Suprapubic skin (tissue), 4 donors: ENCODE data around the gene RASSF10. TPM values are rescaled to one million over a fixed set of nuclear protein-coding genes. Genes with fewer than 3 reads are reported as not detected.

ENCODE experiments used
- DNase-seq, 2 donors: peaks; one replicate each; pipeline ENCODE4 v3.0.0-alpha.2; 2019; ENCODE audit warnings: low spot score in 2 of 2
- H3K27ac ChIP-seq: fragments of 200-600 bp; sonication (generic); one replicate; pipeline ENCODE4 v1.5.1; 2019
- H3K27me3 ChIP-seq: fragments of 200-600 bp; sonication (generic); one replicate; pipeline ENCODE4 v1.5.1; 2019
- H3K36me3 ChIP-seq: fragments of 200-600 bp; sonication (generic); one replicate; pipeline ENCODE4 v1.5.1; 2019
- H3K4me1 ChIP-seq: fragments of 200-600 bp; sonication (generic); one replicate; pipeline ENCODE4 v1.5.1; 2019
- H3K4me3 ChIP-seq: fragments of 200-600 bp; sonication (generic); one replicate; pipeline ENCODE4 v1.5.1; 2019; ENCODE audit warnings: mild to moderate bottlenecking
- H3K9me3 ChIP-seq: fragments of 200-600 bp; sonication (generic); one replicate; pipeline ENCODE4 v1.5.1; 2019
- EP300 ChIP-seq: sonication (generic); formaldehyde crosslinking; IDR thresholded peaks from one replicate; pipeline ENCODE4 v1.6.1; 2017; ENCODE audit warnings: antibody characterized with exemption
- POLR2A ChIP-seq, 2 donors: fragments of 450-650 bp; IDR thresholded peaks; one replicate each; pipeline ENCODE4 v1.6.1; 2017; ENCODE audit warnings: antibody characterized with exemption in 2 of 2, mild to moderate bottlenecking in 2 of 2, moderate library complexity in 2 of 2
- POLR2AphosphoS5 ChIP-seq, 3 donors: sonication (generic); formaldehyde crosslinking; IDR thresholded peaks; one replicate each; pipeline ENCODE4 v1.6.1; 2017; ENCODE audit warnings: antibody characterized with exemption in 3 of 3
- WGBS: methylation state at CpG from one replicate; pipeline ENCODE4 v1.1.5; 2018; 5-methylcytosine and 5-hydroxymethylcytosine counted together
- total RNA-seq, 4 donors: library from RNA; depleted of rRNA; stranded (reverse); fragments of >200 nt; gene quantifications; one replicate each; pipeline ENCODE4 v1.1.0, GENCODE V29; 2016
- TF ChIP-seq, protein P1 (sequence below), 2 donors: fragments of 200-600 bp in 1 of 2; fragments of 450-650 bp in 1 of 2; sonication (generic) in 1 of 2; IDR thresholded peaks; one replicate each; pipeline ENCODE4 v1.5.1; 2016 to 2019; ENCODE audit warnings: antibody characterized with exemption in 2 of 2, mild to moderate bottlenecking in 1 of 2, moderate library complexity in 1 of 2

Gene RASSF10
- total RNA-seq, 4 donors from 2014 or later, result 7.1 to 22.0 (median 8.4) TPM

DNA sequence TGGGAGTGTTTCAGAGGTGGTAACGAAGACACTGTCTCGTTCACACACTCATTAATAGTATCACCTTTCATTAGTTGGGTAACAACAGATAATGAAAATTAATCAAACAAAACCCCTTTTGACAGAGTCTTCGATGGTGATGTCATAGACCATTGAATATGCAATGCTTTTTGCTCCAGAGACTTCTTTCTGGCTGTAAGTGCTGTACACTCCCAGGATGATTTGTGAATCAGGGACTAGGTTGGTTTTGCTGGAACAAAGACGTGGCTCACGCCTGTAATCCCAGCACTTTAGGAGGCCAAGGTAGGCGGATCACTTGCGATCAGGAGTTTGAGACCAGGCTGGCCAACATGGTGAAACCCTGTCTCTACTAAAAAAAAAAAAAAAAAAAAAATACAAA lies 9.5 kb upstream of the RASSF10 start:
- no peaks in the 10 kb centered on the region for H3K9me3 ChIP-seq
- H3K4me3 ChIP-seq, result no peak overlapping the region
- WGBS, result 82% methylated on average over 7 of the region's 7 CpGs
- no peaks in the 10 kb centered on the region for H3K36me3 ChIP-seq
- H3K27me3 ChIP-seq, result no peaks in the 10 kb centered on the region
- H3K4me1 ChIP-seq, result no peaks in the 10 kb centered on the region
- H3K27ac ChIP-seq, result no peak overlapping the region
- no peak for DNase-seq
- TF ChIP-seq POLR2AphosphoS5 (IDR thresholded peaks at IDR 0.05) (no peak), POLR2A (IDR thresholded peaks at IDR 0.05) (no peak), EP300 (no peak)
- TF ChIP-seq, protein P1, sequence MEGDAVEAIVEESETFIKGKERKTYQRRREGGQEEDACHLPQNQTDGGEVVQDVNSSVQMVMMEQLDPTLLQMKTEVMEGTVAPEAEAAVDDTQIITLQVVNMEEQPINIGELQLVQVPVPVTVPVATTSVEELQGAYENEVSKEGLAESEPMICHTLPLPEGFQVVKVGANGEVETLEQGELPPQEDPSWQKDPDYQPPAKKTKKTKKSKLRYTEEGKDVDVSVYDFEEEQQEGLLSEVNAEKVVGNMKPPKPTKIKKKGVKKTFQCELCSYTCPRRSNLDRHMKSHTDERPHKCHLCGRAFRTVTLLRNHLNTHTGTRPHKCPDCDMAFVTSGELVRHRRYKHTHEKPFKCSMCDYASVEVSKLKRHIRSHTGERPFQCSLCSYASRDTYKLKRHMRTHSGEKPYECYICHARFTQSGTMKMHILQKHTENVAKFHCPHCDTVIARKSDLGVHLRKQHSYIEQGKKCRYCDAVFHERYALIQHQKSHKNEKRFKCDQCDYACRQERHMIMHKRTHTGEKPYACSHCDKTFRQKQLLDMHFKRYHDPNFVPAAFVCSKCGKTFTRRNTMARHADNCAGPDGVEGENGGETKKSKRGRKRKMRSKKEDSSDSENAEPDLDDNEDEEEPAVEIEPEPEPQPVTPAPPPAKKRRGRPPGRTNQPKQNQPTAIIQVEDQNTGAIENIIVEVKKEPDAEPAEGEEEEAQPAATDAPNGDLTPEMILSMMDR (IDR thresholded peaks at IDR 0.05), result no peak

DNA sequence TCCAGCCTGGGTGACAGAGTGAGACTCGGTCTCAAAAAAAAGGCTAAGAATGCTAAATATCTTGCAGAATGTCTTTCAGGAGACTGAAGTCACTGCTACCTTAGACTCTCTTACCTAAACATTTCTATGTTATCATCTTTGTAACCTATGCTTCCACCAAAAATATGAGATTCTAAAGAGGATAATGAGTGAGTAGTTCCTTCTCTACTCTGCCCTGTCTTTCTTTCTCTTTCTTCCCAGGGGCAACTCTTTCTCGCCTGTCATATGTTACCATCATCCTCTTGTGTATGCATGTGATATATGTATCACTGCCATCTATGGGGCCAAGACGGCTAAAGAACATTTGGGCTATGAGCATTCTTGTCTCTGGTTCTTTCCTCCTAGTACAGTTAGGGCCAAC lies 9.0 kb upstream of the RASSF10 start:
- TF ChIP-seq EP300, result no peak
- TF ChIP-seq POLR2AphosphoS5 (IDR thresholded peaks at IDR 0.05), result no peak
- TF ChIP-seq, protein P1 (IDR thresholded peaks at IDR 0.05), result no peak
- no peak for TF ChIP-seq POLR2A (IDR thresholded peaks at IDR 0.05)
- no peak for DNase-seq
- Histone ChIP-seq H3K36me3 (no peaks in the 10 kb centered on the region), H3K4me3 (no peak overlapping the region), H3K9me3 (no peaks in the 10 kb centered on the region), H3K4me1 (no peaks in the 10 kb centered on the region), H3K27ac (no peak overlapping the region), H3K27me3 (no peaks in the 10 kb centered on the region)
- 93% methylated on average over 3 of the region's 3 CpGs for WGBS

DNA sequence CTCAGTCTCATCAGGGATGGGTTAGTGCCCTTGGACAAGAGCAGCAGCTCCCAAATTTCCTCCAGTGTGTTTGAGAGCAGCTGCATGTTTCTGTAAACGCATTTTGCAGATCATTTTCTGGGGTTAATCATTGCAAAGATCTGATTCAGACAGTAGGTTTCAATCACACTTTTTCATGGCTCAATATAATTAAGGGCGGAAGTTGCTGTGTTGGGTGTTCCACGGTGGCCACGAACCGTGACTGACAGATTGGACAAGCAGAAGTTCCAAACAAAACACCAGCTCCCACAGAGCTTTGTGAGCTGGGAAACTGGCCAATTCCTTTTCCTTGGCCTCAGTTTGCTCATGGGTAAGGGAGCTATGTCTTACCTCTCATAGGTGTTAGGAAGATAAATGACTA lies 8.4 kb upstream of the RASSF10 start:
- no peaks in the 10 kb centered on the region for H3K4me1 ChIP-seq
- no peaks in the 10 kb centered on the region for H3K9me3 ChIP-seq
- H3K36me3 ChIP-seq, result no peaks in the 10 kb centered on the region
- H3K4me3 ChIP-seq, result no peak overlapping the region
- WGBS, result 59% methylated on average over 5 of the region's 5 CpGs
- H3K27ac ChIP-seq, result no peak overlapping the region
- TF ChIP-seq POLR2A (IDR thresholded peaks at IDR 0.05) (no peak), EP300 (no peak), POLR2AphosphoS5 (IDR thresholded peaks at IDR 0.05) (no peak)
- TF ChIP-seq, protein P1 (IDR thresholded peaks at IDR 0.05), result no peak
- DNase-seq, result no peak
- peaks cover 3% of the 10 kb centered on the region for H3K27me3 ChIP-seq

DNA sequence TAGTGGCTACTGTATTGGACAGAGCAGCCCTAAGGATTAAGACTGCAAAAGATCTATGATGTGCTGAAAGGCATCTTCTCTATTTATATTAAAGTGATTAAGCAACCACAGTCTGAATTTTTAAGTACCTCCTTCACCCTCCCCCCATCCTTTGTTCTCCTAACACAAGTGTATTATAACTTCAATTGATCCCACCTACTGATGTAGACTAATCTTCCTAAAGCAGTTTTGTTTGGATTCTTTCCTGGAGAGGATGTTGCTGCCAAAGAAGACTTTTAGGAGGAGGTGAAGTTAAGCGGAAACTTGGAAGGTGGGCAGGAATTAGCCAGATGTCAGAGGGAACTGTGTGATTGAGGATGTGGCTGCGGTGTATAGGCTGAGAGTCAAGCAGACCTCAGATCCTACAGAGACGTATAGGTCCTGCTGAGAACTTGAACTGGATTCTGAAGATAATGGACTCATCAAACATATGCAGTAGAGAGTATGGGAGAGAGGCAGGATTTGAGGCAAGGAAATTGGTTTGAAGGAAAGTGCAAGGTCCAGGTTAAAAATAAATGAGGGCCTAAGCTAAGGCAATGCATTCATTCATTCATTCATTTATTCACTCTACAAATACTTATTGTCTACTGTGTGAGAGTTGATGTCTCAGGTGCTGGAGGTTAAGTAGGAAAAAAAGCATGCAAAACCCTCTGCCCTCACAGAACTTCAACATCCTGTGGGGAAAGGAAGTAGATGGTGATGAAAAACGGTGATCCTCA lies 5.2 kb upstream of the RASSF10 start:
- no peak overlapping the region for H3K27ac ChIP-seq
- peaks cover 10% of the 10 kb centered on the region for H3K4me1 ChIP-seq
- peaks cover 28% of the 10 kb centered on the region for H3K27me3 ChIP-seq
- no peaks in the 10 kb centered on the region for H3K36me3 ChIP-seq
- no peak for DNase-seq
- H3K9me3 ChIP-seq, result no peaks in the 10 kb centered on the region
- no peak for TF ChIP-seq EP300
- no peak for TF ChIP-seq POLR2A (IDR thresholded peaks at IDR 0.05)
- TF ChIP-seq, protein P1 (IDR thresholded peaks at IDR 0.05), result no peak
- TF ChIP-seq POLR2AphosphoS5 (IDR thresholded peaks at IDR 0.05), result no peak
- no peak overlapping the region for H3K4me3 ChIP-seq
- 66% methylated on average over 4 of the region's 4 CpGs for WGBS

DNA sequence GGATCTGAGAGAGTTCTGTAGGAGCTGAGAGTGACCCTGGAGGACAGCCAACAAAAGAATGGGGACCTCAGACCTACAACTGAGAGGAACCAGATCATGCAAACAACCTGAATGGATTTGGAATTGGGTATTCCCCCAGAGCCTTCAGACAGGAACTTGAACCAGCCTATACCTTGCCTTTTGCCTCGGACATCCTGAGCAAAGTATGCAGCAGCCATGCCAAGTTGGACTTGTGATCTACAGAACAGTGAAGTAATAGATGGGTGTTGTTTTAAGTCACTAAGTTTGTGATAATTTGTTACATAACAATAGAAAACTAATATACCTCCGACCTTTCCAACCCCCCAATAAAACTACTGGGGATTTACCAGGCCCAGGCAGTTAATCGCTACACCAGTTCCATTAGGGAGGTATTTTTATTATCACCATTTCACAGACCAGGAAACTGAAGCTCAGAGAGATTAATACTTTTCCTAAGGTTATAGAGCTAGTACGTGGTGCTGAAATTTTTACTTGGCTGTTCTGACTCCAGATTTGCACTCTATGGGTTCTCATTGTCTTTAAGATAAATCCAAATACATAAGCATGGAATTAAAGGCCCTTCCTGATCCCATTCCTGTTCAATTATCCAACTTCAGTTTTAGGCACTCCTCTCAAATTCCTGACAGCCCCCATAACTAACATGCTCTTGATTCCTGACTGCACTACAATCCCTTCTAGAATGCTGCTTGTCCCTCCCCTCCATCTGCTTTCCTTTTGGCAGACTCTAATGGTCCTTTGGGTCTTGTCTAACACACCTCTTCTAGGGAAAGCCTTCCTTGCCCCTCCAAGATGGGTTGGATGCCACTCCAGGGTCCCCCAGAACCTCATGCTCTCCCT lies 1.7 kb upstream of the RASSF10 start:
- Histone ChIP-seq H3K4me1 (peaks cover 29% of the 10 kb centered on the region), H3K27me3 (peaks cover 55% of the 10 kb centered on the region), H3K9me3 (no peaks in the 10 kb centered on the region), H3K36me3 (no peaks in the 10 kb centered on the region), H3K4me3 (peak overlapping the region; percentile 63), H3K27ac (no peak overlapping the region)
- no peak for DNase-seq
- WGBS, result 68% methylated on average over 4 of the region's 4 CpGs
- no peak for TF ChIP-seq EP300
- TF ChIP-seq, protein P1 (IDR thresholded peaks at IDR 0.05), result no peak
- TF ChIP-seq POLR2AphosphoS5 (IDR thresholded peaks at IDR 0.05), result no peak
- TF ChIP-seq POLR2A (IDR thresholded peaks at IDR 0.05), result no peak
